GM18508 (cell line): ENCODE results near the gene ASAP2.

Source experiments
- ATAC-seq: cut with Tn5 transposase; IDR thresholded peaks from one replicate; pipeline ENCODE4 v1.9.1; 2021; ENCODE audit warnings: moderate number of reproducible peaks; ENCODE audit not compliant: insufficient read depth, unreplicated experiment

ASAP2 gene

DNA sequence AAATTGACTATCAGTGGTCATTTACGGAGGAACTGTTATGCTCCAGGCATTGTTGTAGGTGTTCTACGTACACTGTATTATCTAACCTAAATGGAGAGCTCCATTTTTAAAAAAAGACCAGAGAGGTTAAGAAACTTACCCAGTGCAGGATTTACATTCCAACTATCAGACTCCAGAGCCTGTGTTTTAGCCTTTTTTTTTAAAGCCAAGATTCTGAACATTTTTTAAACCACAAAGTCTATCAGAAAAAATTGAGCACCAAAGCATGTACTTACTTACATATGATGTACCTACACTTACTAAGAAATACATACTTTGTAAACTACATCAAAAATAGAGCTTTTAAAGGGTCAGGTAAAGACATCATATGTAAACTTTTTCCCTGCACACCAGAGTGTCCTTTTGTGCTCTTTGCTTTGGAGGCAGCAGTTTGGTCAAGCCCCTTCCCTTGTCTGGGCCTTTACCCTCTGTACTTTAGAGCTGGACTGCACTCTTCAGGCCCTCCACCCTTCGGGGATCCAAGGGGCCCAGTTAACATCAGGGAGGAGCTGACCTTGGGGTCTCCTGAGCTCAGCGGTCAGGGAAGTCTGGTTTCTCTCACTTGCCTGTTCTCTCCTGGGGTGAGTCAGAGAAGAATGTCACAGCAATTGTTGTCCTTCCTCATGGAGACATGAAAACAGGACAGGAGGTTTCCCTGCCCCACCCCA is 158.3 kb downstream of the ASAP2 start:
- ATAC-seq: no peak

GRCh38 chr2:9365498-9366019 is 158.9 kb downstream of the ASAP2 start:
- no peak for ATAC-seq

DNA sequence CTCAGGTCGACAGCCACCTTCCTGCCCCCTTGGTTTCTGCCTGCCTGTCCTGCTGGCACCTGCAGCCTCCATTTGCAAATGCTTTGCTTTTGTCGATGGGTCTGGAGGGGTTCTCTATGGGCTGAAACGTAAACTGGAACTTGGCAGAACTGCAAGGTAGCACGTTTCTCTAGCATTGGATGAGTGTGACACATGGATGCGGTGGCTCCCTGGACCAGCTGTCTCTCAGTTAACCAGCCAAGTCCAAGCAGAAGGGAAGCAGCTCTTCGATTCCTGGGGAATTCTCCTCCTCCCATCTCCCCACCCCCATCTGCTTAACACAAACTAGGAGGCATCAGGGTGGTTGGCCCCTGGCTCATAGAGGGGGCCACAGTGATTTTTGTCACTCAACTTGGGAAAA is 159.4 kb downstream of the ASAP2 start:
- no peak for ATAC-seq

GRCh38 chr2:9370746-9371145 is 164.1 kb downstream of the ASAP2 start:
- no peak for ATAC-seq

GRCh38 chr2:9373047-9373446 is 166.4 kb downstream of the ASAP2 start:
- ATAC-seq: no peak

- no peak for ATAC-seq
Observed at GRCh38 chr2:9373476-9373875, 166.9 kb downstream of the ASAP2 start.

GRCh38 chr2:9374071-9374730 is 167.6 kb downstream of the ASAP2 start:
- ATAC-seq: no peak

- ATAC-seq: no peak
Observed at GRCh38 chr2:9375857-9376428, 169.3 kb downstream of the ASAP2 start.

- no peak for ATAC-seq
Observed at GRCh38 chr2:9377461-9378097, 171.0 kb downstream of the ASAP2 start.

GRCh38 chr2:9378433-9379390 is 172.1 kb downstream of the ASAP2 start:
- ATAC-seq: no peak

DNA sequence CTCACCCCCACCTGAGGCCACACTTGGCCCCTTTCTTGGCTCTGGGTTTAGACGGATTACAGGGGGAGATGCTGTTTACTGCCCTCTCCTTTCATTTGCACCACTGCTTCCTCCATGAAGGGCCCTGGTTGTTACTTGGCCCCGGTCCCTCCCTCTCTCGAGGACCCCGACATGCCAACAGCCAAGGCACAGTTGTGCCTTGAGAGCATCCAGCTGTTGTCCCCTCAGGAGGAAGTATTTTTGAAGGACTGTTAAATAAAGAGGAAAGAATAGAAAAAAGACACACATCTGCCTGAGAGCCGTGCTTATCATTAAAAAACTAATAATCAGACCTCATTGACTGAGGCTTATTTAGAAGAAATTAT is 172.8 kb downstream of the ASAP2 start:
- ATAC-seq: no peak

- no peak for ATAC-seq
Observed at GRCh38 chr2:9380702-9381628, 174.4 kb downstream of the ASAP2 start.

- ATAC-seq: no peak
Observed at GRCh38 chr2:9382604-9383235, 176.1 kb downstream of the ASAP2 start.

DNA sequence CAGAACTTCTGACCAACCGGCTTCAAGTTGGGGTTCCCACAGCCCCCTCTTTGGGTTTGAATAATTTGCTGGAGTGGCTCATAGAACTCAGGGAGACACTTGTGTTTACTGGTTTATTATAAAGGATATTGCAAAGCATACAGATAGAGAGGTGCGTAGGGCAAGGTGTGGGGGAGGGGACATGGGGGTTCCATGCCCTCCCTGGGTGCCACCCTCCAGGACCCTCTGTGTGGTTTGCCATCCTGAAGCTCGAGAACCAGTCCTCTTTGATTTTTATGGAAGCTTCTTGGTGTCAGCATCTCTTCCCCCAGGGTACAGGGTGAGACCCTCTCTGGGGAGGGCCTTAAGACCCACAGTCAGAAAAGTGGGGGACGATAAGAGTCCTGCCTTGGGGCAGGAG is 177.9 kb downstream of the ASAP2 start:
- no peak for ATAC-seq

DNA sequence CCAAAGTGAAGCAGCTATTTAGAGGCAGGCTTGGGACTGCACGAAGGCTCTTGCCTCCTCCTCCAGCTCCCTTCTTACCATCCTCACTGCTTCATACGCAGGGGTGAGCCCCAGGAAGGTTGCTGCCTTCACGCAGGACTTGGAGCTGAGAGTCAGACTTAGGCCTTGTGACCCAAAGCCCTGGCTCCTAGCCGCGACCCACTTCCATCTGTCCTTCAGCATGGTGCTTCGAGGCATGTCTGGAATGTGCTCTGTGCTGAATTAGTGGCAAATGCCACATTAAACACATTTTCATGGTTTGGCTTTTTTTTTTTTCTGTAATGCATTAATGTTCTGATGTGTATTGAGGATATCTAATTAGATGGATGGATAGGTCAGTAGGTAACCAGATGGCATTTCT is 179.2 kb downstream of the ASAP2 start:
- no peak for ATAC-seq

GRCh38 chr2:9388199-9388681 is 181.6 kb downstream of the ASAP2 start:
- ATAC-seq: no peak

GRCh38 chr2:9388950-9389911 is 182.6 kb downstream of the ASAP2 start:
- ATAC-seq: no peak
